ENCODE data around the gene PUS1.

The PUS1 gene

DNA sequence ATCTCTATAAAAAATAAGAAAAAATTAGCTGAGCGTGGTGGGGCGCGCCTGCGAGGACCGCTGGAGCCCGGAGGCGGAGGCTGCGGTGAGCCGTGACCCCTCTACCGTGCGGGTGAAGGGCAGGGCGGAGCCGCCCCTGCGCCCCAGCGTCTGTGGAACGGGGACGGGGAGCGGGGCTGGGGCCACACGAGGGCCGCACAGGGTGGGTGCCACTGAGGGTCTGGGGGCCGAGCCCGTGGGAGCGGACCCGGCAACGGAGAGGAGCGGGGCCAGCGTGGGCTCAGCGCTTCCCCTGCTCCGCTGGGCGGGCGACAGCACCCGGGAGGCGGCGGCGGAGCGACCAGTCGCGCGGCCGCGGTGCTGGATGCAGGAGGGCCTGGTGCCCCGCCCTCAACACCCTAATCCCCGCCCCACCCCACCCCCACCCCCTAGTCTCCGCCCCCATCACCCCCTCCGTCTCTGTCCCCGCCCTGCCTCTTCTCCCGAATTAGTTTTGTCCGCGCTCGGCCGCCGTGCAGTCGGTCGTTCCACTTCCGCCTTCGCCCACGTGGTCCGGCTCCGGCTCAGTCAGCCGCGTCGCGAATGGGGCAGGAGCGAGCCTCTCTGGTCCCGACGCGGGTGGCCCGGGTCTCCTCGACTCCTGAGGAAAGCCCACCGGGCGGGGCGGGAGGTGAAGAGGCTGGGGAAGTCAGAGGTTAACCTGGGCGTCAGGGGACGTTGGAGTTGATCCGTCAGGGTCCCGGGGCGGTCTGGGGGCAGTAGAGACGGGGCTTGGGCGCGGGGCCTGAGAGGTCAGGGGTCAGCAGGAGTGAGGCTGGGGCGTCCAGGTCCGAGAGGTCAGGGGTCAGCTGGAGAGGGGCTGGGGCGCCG is at the start of gene PUS1:
PUS1 (plus strand) TSS at position 566 of the 870 bp plus-strand sequence. CDS start 447 bp downstream, outside the sequence.
- TF ChIP-seq GATA3 (IDR thresholded peaks at IDR 0.05; ENCODE audit: low read depth, low read length) (no peak), GATA2 (IDR thresholded peaks at IDR 0.05; ENCODE audit: low read depth, low read length) (0 out of 2 replicates have a peak, but pooled peaks have one; percentile 1)

DNA sequence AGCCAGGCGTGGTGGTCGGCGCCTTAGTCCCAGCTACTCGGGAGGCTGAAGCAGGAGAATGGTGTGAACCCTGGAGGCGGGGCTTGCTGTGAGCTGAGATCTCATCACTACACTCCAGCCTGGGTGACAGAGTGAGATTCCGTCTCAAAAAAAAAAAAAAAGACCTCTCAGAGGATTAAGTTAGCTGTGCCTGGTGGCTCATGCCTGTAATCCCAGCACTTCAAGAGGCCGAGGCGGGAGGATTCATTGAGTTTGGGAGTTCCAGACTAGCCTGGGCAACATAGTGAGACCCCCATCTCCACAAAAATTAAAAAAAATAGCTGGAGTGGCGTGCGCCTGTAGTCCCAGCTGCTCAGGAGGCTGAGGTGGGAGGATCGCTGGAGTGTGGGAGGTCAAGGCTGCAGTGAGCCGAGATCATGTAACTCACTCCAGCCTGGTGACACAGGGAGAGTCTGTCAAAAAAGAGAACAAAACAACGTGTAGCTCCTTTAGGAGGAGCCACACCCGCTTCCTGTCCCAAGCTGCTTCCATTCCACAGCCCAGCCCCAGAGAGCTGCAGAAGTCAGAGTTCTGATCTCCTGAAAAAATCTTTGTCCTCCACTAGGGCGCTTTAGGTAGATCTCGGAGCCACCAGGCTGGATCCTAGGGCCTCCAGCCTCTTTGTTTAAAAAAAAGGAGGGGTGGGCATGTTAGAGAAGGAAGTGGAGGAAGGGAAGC is 46.1 kb upstream of the PUS1 start:
- no peak for TF ChIP-seq GATA2 (IDR thresholded peaks at IDR 0.05; ENCODE audit: low read depth, low read length)
- TF ChIP-seq GATA3 (IDR thresholded peaks at IDR 0.05; ENCODE audit: low read depth, low read length): no peak

DNA sequence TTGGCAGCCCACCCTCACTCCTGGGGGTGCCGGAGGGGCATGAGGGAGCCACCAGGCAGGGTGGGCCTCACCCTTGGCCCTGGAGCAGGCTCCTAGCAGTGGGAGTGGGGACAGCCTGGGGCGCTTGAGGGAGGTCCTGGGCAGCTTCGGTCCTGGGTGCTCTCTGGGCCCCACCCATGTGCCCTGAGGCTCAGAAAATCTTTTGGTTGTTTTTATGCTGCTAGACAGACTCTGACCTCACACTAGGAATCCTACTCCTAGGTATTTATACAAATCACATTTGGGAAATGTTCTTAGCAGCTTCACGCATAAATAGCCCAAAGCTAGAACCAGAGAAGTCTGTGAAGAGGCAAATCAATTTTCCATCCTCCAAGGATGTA is 45.6 kb upstream of the PUS1 start:
- TF ChIP-seq GATA3 (IDR thresholded peaks at IDR 0.05; ENCODE audit: low read depth, low read length) (no peak), GATA2 (IDR thresholded peaks at IDR 0.05; ENCODE audit: low read depth, low read length) (no peak)

DNA sequence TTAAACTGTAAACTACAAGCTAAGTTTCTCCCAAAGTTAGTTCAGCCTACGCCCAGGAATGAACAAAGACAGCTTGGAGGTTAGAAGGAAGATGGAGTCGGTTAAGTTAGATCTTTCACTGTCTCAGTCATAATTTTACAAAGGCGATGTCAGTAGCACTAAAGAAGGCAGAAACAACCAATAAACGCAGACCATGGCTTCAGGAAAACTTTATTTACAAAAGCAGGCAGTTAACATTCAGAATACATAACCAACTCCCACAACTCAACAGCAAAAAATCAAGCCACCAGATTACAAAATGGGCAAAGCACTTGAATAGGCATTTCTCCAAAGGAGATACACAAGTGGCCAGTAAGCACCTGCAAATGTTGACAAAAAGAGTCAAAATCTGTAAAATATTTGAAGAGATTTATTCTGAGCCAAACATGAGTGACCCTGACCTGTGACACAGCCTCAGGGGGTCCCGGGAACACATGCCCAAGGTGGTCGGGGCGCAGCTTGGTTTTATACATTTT is 43.5 kb upstream of the PUS1 start:
- TF ChIP-seq GATA3 (IDR thresholded peaks at IDR 0.05; ENCODE audit: low read depth, low read length): no peak
- no peak for TF ChIP-seq GATA2 (IDR thresholded peaks at IDR 0.05; ENCODE audit: low read depth, low read length)

DNA sequence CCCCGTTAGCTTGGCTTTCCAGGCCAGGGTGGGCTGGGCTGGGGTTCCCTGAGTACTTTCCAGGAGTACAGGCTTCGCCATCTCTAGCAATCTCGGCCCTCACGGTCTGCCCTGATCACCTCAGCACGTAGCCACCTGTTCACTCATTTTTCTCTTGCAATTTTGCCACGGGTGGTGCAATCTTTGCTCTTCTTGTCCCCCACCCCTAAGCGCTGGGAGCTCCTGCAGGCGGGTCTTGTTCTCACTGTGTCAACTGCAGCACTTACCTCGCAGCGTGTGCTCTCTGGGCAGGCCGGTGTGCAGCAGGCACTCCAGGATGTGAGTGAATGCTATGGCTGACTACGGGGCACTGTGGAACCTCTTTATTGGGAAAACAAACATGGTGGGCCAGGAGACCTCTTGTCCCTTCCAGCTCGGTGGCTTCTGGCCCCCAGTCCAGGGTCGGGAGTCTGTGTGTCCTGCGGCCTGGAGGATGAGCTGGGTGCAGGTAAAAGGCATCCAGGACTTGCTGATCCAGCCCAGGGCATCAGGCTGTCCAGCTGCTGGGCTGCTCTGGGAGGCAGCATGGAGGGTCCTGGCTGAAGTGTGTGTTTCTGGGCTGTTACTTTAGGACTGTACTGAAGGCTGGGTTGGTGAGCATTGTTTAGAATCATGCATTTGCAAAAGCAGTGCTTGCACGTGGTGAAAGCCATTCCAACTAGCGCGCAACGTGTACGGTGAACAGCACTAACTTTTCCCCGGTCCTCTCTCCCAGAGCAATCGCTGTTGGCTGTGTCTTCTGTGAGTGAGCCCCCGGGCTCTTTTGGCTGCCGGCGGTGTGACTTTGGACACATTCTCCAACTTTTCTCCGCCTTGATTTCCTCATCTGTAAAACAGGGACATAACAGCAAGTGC is 36.1 kb upstream of the PUS1 start:
- TF ChIP-seq GATA3 (IDR thresholded peaks at IDR 0.05; ENCODE audit: low read depth, low read length) (no peak), GATA2 (IDR thresholded peaks at IDR 0.05; ENCODE audit: low read depth, low read length) (no peak)

DNA sequence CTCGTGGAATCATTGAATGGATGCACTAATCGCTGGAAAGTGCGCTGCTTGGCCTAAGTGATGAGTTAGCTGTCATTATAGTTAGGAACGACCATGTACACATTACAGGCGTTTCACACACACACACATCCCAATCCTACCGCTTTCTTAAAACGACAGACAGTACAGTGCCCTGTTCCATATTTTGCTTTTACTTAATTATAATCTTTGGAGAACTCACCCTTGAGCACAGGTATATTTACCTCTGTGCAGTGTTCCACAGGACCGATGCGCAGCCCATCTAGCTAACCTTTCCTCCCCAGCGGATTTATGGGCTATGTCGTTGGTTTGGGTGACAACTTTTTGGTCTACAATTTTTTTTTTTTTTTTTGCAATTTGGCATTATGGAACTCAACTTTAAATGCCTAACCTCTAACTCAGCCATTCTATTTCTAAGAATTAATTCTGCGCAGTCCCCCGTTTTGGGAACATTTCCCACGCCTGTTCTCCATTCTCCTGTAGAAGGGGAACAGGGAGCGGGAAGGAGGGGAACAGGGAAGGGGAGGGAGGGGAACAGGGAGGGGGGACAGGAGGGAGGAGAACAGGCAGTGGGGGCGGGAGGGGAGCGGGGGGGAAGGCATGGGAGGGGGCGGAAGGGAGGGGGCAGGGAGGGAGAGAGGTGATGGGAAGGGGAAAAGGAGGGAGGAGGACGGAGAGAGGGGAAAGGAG is 35.3 kb upstream of the PUS1 start:
- TF ChIP-seq GATA3 (IDR thresholded peaks at IDR 0.05; ENCODE audit: low read depth, low read length): no peak
- no peak for TF ChIP-seq GATA2 (IDR thresholded peaks at IDR 0.05; ENCODE audit: low read depth, low read length)

DNA sequence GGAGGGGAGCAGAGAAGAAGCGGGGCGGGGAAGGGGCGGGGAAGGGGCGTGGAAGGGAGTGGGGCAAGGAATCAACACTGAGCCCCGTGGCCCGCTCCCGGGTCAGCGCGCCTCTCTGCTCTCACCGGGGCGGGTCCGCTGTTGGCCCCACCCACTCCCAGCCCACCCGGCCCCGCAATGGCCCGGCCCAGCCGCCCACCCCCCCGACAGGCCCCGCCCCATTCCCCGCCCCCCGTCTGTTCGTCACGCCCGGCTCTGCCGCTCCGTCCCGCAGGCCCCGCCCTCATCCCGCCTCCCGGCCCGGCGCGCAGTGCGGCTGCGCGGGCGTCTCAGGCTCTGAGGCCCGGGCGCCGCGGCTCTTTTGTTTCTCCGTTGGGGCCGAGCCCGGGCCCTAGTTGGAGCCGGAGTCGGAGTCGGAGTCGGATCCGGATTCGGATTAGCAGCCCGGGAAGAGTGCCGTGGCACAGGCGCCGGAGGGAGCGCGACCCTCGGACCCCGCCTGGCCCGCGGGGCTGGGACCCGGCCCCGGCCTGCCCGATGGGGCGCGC is 34.7 kb upstream of the PUS1 start, which contains the start of gene ULK1:
ULK1 (plus strand) TSS at position 310 of the 548 bp plus-strand sequence. CDS start 380 bp downstream, outside the sequence.
- TF ChIP-seq GATA3 (IDR thresholded peaks at IDR 0.05; ENCODE audit: low read depth, low read length): no peak
- TF ChIP-seq GATA2 (IDR thresholded peaks at IDR 0.05; ENCODE audit: low read depth, low read length): no peak

DNA sequence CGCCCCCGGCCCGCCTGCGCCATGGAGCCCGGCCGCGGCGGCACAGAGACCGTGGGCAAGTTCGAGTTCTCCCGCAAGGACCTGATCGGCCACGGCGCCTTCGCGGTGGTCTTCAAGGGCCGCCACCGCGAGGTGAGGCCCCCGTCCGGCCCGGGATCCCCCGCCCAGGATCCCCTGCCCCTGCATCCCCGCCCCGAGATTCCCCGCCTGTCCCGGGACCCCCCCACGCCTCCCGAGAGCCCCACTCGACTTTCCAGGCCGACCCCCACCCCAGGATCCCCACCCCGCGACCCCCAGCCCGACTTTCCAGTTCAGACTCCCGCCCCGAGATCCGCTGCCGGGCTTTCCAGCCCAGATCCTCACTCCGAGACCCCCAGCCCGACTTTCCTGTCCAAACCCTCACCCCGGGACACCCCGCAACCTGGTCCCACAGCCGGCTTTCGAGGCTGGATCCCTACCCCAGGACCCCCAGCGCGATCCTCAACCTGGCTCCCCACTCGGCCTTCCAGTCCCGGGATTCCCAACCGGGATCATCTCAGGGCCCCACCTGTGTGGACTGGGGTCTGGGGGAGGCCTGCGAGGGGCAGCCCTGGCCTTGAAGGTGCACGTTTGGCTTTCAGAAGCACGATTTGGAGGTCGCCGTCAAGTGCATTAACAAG is 34.0 kb upstream of the PUS1 start:
- TF ChIP-seq GATA3 (IDR thresholded peaks at IDR 0.05; ENCODE audit: low read depth, low read length): no peak
- TF ChIP-seq GATA2 (IDR thresholded peaks at IDR 0.05; ENCODE audit: low read depth, low read length): no peak

DNA sequence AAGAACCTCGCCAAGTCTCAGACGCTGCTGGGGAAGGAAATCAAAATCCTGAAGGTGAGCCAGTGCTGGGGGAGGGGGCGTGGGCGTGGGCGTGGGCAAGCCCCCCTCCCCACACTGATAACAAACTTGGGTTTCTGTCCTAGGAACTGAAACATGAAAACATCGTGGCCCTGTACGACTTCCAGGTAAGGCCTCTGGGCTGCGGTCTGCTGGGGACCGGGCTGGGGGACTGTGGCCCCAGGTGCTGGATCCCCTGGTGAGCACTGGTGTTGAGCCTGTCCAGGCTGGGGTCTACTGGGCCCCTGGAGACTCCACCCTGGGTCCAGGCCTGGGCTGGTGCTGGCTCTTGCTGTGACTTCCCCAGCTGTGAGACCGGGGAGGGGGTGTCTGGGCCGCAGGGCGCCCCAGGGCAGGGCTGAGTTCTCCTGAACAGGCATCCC is 33.4 kb upstream of the PUS1 start:
- TF ChIP-seq GATA3 (IDR thresholded peaks at IDR 0.05; ENCODE audit: low read depth, low read length) (no peak), GATA2 (IDR thresholded peaks at IDR 0.05; ENCODE audit: low read depth, low read length) (no peak)

DNA sequence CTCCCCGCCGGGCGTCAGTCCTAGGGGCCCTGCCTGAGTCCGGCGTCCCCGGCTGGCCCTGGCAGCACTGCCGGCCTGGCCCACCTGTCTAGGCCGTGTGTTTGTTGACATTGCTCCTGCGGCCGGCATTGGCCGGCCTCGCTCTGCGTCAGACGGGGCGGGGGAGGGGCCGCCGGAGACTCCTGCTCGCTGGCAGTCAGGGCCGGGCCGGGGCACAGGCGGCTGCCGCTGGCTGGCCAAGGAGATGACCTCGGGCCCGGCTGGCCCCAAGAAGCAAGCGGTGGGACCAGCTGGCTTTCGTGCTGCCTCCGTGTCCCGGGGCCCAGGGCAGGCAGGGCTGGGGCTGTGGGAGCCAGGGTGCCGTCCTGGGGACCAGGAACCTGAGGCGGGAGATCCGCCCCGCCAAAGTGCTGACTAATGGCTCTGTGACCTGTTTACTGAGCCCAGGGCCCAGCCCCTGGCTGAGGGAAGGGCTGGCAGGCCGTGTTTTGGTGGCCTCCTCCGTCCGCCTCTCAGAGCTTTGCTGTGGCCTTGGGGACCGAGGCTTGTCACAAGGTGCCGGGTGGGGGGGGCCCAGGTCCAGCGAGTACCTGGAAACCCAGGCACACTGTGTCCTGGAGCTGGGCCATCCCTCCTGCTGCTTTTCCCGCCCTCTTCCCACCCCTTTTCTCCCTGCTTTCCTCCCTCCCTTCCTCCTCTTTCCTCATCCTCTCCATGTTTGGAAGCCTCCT is 32.8 kb upstream of the PUS1 start:
- no peak for TF ChIP-seq GATA3 (IDR thresholded peaks at IDR 0.05; ENCODE audit: low read depth, low read length)
- TF ChIP-seq GATA2 (IDR thresholded peaks at IDR 0.05; ENCODE audit: low read depth, low read length): no peak

DNA sequence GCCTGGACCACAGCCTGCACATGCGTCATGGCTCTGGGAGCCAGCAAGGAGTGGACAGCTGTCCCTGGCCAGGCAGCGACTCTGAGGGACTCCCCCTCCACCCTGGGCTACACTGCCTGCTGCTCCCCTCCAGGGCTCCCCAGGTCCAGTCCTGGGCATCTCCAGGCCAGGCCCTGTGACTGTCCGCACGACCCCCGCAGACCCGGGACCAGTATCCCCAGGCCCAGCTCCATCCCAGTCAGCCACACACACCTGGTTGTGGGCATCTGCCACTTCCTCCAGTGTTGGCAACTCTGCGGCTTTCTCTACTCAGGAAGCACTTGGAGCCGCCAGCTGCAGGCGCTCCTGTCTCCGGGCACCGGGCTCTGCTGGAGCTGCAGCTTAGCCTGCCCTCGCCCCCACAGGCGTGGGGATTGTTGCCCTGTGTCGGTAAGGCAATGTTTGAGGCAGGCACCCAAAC is 32.2 kb upstream of the PUS1 start:
- no peak for TF ChIP-seq GATA2 (IDR thresholded peaks at IDR 0.05; ENCODE audit: low read depth, low read length)
- no peak for TF ChIP-seq GATA3 (IDR thresholded peaks at IDR 0.05; ENCODE audit: low read depth, low read length)

All from SH-SY5Y (cell line).